Epithelial cell of esophagus (primary cell): ENCODE data around the gene UBTD2.

Source experiments
- DNase-seq: peaks from one replicate; pipeline ENCODE4 v3.0.0; 2010; ENCODE audit warnings: low read depth
- H3K4me3 ChIP-seq: 2 replicates; pipeline ENCODE4 v1.5.1; 2011; ENCODE audit warnings: mild to moderate bottlenecking, low read length, control low read depth
- CTCF ChIP-seq: IDR thresholded peaks from 2 replicates; pipeline ENCODE4 v1.5.1; 2011; ENCODE audit warnings: low read depth, mild to moderate bottlenecking, low read length, control low read depth, inconsistent platforms; ENCODE audit not compliant: insufficient read depth; ENCODE audit errors: missing control alignments

The UBTD2 gene

GRCh38 chr5:172267943-172268342 is 15.6 kb downstream of the UBTD2 start:
- no peak for TF ChIP-seq CTCF
- no peak for DNase-seq
- H3K4me3 ChIP-seq = no peak overlapping the region

- TF ChIP-seq CTCF = no peak
- DNase-seq = no peak
- no peak overlapping the region for H3K4me3 ChIP-seq
These were observed 16.9 kb downstream of the UBTD2 start for GRCh38 chr5:172266676-172267092.

- TF ChIP-seq CTCF = no peak
- DNase-seq = peak; percentile 56
- no peak overlapping the region for H3K4me3 ChIP-seq
These were observed 17.4 kb downstream of the UBTD2 start for GRCh38 chr5:172266071-172266675.

- no peak for DNase-seq
- no peak overlapping the region for H3K4me3 ChIP-seq
- TF ChIP-seq CTCF = no peak
These were observed 18.7 kb downstream of the UBTD2 start for GRCh38 chr5:172264815-172265395.

GRCh38 chr5:172255444-172255843 is 28.1 kb downstream of the UBTD2 start:
- no peak overlapping the region for H3K4me3 ChIP-seq
- DNase-seq = no peak

GRCh38 chr5:172252501-172252900 is 31.1 kb downstream of the UBTD2 start:
- no peak overlapping the region for H3K4me3 ChIP-seq
- no peak for DNase-seq
- no peak for TF ChIP-seq CTCF

More at GRCh38 chr5:172255444-172255843, 28.1 kb downstream of the UBTD2 start:
- TF ChIP-seq CTCF = no peak

- TF ChIP-seq CTCF = no peak
These were observed 32.1 kb downstream of the UBTD2 start for GRCh38 chr5:172251419-172251818.

More at GRCh38 chr5:172251419-172251818, 32.1 kb downstream of the UBTD2 start:
- H3K4me3 ChIP-seq = no peak overlapping the region
- no peak for DNase-seq
